Glomerular visceral epithelial cell (primary cell): ENCODE measurements around the gene SSX5.
"Not testable (repeated sequence)": the region's sequence is repeated elsewhere in the genome, so short reads cannot be mapped to it uniquely, and the experiment has no call there.

Source experiments
- DNase-seq: peaks from one replicate; pipeline ENCODE4 v3.0.0-alpha.2; 2016; ENCODE audit errors: extremely low spot score

Gene SSX5

DNA sequence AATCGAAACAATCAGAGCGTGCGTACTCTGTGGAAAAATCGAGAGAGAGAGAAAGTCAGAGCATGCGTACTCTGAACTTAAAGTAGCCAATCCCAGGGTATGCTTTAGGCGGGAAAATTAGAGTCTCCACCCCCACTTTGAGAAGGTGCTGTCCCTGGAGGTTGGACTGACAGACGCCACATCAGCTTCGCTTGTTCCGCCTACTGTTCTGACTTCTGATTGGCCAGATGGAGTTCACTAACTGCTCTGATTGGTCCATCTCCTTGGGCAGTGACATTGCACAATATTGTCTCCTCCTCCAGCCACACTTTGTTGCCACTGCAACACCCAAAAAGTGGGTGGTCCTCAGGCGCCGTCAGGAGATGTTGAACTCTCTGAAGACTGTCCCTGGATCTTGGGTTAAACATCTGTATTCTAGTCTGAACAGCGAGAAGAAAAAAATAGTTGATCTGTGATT is at the start of gene SSX5:
Gene SSX5 (minus strand): TSS at position 51 of the 457 bp plus-strand sequence. CDS start 1,437 bp downstream, outside the sequence.
- no peak for DNase-seq

DNA sequence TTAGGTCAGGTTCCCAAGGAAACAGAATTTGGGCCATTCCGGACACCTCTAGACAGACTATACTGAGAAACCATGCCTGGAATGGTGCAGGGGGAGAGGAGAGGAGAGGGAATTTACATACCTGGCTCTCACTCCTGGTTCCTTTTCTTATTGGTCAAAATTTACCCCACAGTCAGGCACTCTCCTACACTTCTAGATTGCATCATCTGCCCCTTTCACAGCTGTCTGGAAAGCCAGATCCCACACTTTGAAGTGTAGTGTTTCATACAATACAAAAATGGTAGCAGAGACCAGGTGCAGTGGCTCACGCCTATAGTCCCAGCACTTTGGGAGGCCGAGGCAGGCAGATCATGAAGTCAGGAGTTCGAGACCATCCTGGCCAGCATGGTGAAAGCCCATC is 27.6 kb upstream of the SSX5 start:
- DNase-seq = not testable (repeated sequence)

DNA sequence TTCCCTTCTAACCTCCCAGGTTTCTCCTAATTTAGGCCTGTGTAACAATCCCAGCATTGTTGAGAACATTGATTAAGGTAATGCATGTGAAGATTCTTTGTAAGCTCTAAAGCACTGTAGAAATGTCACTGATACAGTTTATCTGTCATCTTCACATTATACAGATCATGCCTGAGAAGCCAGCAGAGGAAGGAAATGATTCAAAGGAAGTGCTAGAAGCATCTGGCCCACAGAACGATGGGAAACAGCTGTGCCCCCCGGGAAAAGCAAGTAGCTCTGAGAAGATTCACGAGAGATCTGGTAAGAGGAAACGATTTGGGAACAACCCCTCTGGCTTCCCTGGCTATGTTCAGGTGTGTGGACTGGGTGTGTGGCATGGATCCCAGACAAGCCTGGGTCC is 17.7 kb upstream of the SSX5 start:
- DNase-seq = not testable (repeated sequence)

DNA sequence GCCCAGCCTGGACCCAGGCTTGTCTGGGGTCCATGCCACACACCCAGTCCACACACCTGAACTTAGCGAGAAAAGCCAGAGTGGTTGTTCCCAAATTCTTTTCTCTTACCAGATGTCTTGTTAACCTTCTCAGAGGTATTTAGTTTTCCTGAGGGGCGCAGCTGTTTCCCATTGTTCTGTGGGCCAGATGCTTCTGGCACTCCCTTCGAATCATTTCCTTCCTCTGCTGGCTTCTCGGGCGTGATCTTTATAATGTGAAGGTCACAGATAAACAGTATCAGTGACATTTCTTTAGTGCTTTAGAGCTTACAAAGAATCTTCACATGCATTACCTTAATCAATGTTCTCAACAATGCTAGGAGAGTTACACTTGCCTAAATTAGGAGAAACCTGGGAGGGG is 6.6 kb downstream of the SSX5 start:
- DNase-seq = not testable (repeated sequence)

DNA sequence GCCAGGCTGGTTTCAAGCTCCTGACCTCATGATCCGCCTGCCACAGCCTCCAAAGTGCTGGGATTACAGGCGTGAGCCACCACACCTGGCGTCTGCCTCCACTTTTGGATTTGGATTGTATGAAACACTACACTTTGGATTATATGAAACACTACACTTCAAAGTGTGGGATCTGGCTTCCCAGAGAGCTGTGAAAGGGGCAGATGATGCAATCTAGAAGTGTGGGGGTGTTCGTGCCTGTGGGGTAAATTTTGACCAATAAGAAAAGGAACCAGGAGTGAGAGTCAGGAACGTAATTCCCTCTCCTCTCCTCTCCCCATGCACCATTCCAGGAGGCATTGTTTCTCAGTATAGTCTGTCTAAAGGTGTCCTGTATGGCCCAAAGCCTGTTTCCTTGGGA is 14.7 kb downstream of the SSX5 start:
- not testable (repeated sequence) for DNase-seq

DNA sequence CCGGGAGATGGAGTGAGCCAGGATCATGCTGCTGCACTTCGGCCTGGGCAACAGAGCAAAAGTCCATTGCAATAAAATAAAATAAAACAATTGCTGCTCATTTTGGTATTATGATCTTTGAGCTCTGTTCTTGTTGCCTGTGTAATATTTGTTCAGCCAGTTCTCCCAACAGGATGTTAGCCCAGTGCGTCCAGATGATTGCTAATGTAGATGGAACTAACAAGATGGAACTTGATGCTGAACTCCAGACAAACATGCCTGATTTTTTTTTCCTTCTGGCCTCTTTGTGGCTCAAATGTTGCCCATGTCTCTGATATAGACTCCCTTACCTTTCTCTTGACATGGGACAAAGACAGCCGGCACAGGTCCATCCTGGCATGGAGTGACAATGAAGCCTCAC is 15.8 kb downstream of the SSX5 start:
- no peak for DNase-seq

DNA sequence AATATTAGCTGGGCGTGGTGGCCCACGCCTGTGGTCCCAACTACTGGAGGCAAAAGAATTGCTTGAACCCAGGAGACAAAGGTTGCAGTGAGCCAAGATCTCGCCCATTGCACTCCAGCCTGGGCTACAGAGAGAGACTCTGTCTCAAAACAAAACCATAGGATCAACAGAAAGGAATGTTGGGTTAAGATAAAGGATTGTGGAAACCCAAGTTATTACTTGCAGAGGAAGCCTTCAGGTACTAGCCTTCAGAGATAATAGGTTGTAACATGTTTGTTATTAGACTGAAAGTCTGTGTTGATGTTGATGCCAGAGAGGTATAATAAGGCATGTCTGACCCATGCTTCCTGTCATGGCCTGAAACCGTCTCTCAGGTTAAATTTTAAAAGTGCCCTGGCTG is 16.9 kb downstream of the SSX5 start:
- DNase-seq = no peak

DNA sequence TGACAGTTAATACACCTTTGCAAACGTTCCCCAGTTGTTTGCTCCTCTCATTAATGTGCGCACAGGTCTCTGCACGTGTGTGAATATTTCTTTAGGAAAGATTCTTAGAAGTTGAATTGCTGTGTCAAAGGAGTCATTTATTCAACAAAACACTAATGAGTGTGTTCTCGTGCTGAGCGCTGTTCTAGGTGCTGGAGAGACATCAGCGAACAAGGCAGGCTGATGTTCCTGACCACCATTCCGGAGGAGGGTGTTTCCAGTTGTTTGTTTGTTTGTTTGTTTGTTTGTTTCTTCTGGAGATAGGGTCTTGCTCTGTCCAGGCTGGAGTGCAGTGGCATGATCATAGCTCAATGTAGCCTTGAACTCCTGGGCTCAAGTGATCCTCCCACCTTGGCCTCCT is 30.3 kb downstream of the SSX5 start:
- DNase-seq = not testable (repeated sequence)

GRCh38 chrX:48165241-48165640 is 31.4 kb downstream of the SSX5 start:
- DNase-seq = no peak

DNA sequence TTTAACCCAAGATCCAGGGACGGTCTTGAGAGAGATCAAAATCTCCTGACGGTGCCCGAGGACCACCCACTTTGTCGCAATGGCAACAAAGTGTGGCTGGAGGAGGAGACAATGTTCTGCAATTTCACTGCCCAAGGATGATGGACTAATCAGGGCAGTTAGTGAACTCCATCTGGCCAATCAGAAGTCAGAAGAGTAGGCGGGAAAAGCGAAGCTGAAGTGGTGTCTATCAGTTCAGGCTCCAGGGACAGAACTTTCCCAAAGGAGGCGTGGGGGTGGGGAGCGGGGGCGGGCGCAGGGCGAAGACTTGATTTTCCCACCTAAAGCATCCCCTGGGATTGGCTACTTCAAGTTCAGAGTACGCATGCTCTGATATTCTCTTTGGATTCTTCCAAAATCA is 40.6 kb downstream of the SSX5 start:
- DNase-seq = no peak

- DNase-seq = no peak
Observed at GRCh38 chrX:48154796-48155195, 41.8 kb downstream of the SSX5 start.

DNA sequence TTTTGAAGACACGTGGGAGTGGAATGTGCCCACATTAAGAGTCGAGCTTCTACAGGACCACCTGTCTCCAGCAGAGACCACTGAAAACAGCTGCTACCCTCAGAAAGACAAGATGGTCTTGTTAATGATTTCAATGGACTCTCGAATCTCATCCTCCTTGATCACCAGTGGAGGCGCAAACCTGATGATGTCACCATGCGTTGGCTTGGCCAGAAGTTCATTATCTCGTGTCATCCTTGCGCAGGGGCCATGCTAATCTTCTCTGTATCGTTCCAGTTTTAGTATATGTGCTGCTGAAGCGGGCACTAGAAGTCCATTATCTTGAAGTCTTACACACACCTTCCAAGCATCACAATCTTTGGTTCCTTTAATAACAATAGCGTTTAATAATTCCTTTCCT is 42.8 kb downstream of the SSX5 start:
- DNase-seq = no peak

DNA sequence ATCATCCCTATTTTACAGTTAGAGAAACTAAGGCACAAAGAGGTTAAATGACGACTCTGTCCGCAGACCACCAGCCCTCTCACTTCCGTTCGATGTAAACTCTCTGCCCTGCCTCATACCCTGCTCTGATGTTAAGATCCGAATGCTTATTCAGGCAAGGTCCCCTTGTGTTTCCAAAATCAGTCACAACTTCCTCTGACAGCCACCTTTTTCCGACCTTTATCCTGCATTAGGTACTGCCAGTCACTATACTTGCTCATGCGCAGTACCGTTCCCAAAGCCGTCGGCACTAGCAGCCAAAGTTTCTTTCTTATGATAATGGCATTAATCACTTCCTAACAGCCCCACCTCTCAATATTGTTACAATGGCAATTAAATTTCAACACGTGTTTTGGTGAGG is 53.9 kb downstream of the SSX5 start:
- DNase-seq = not testable (repeated sequence)

- not testable (repeated sequence) for DNase-seq
Observed at GRCh38 chrX:48141810-48142508, 54.6 kb downstream of the SSX5 start.

- DNase-seq = not testable (repeated sequence)
Observed at GRCh38 chrX:48139076-48139475, 57.5 kb downstream of the SSX5 start.
